Activated T-helper 17 cell treated with anti-CD3 and anti-CD28 coated beads, Interleukin-2, amount 50 U/mL, for 72 hours (primary cell): ENCODE results near the gene HINFP. TPM values are rescaled to one million over a fixed set of nuclear protein-coding genes. Genes with fewer than 3 reads are reported as not detected.
A peak's percentile ranks its signal among the peaks of the same experiment; 100 is the strongest.
"Not testable (repeated sequence)": the region's sequence is repeated elsewhere in the genome, so short reads cannot be mapped to it uniquely, and the experiment has no call there.

ENCODE experiments used
- ATAC-seq: fragments of 150-1000 bp; cut with Tn5 transposase; replicated peaks from 2 replicates; pipeline ENCODE4 v1.10.0; 2021; ENCODE audit warnings: mild to moderate bottlenecking, moderate library complexity
- H3K27ac Mint-ChIP-seq: one replicate; pipeline ENCODE4 v1.8.0; 2022; ENCODE audit warnings: mixed read lengths
- H3K27me3 Mint-ChIP-seq: one replicate; pipeline ENCODE4 v1.8.0; 2022; ENCODE audit warnings: mixed read lengths
- H3K36me3 Mint-ChIP-seq: one replicate; pipeline ENCODE4 v1.8.0; 2022; ENCODE audit warnings: low read depth, mild to moderate bottlenecking, mixed read lengths
- H3K4me1 Mint-ChIP-seq: one replicate; pipeline ENCODE4 v1.8.0; 2022; ENCODE audit warnings: mixed read lengths
- H3K4me3 Mint-ChIP-seq: one replicate; pipeline ENCODE4 v1.8.0; 2022; ENCODE audit warnings: mild to moderate bottlenecking, mixed read lengths
- H3K9me3 Mint-ChIP-seq: one replicate; pipeline ENCODE4 v1.8.0; 2022; ENCODE audit warnings: mixed read lengths
- total RNA-seq, 2 donors: library from RNA; stranded (reverse); gene quantifications; one replicate each; pipeline ENCODE4 v1.2.3, GENCODE V29; 2022

HINFP gene
- total RNA-seq, 2 donors from 2014 or later = 41.6 to 47.5 TPM

- no peak overlapping the region for H3K27ac Mint-ChIP-seq
- H3K4me3 Mint-ChIP-seq = no peak overlapping the region
- no peaks in the 10 kb centered on the region for H3K36me3 Mint-ChIP-seq
- H3K27me3 Mint-ChIP-seq = peaks cover 18% of the 10 kb centered on the region
- no peaks in the 10 kb centered on the region for H3K4me1 Mint-ChIP-seq
- H3K9me3 Mint-ChIP-seq = no peaks in the 10 kb centered on the region
- ATAC-seq = no peak
Measured at GRCh38 chr11:119152043-119152442, 30.7 kb downstream of the HINFP start.

GRCh38 chr11:119152604-119153003 is 31.2 kb downstream of the HINFP start:
- Mint-ChIP-seq H3K9me3 (no peaks in the 10 kb centered on the region), H3K27ac (no peak overlapping the region), H3K4me3 (no peak overlapping the region), H3K27me3 (peaks cover 13% of the 10 kb centered on the region), H3K36me3 (no peaks in the 10 kb centered on the region), H3K4me1 (no peaks in the 10 kb centered on the region)
- no peak for ATAC-seq

- Mint-ChIP-seq H3K4me3 (no peak overlapping the region), H3K36me3 (no peaks in the 10 kb centered on the region), H3K9me3 (no peaks in the 10 kb centered on the region), H3K27me3 (peaks cover 7% of the 10 kb centered on the region), H3K4me1 (no peaks in the 10 kb centered on the region), H3K27ac (no peak overlapping the region)
- no peak for ATAC-seq
Measured at GRCh38 chr11:119153049-119153818, 31.9 kb downstream of the HINFP start.

- Mint-ChIP-seq H3K36me3 (no peaks in the 10 kb centered on the region), H3K4me3 (no peak overlapping the region), H3K27ac (no peak overlapping the region), H3K4me1 (no peaks in the 10 kb centered on the region), H3K27me3 (peaks cover 6% of the 10 kb centered on the region), H3K9me3 (no peaks in the 10 kb centered on the region)
- no peak for ATAC-seq
Measured at GRCh38 chr11:119154178-119154577, 32.8 kb downstream of the HINFP start.

- Mint-ChIP-seq H3K27ac (no peak overlapping the region), H3K9me3 (no peaks in the 10 kb centered on the region), H3K27me3 (peaks cover 6% of the 10 kb centered on the region), H3K4me1 (no peaks in the 10 kb centered on the region), H3K4me3 (no peak overlapping the region), H3K36me3 (no peaks in the 10 kb centered on the region)
- ATAC-seq = no peak
Measured at GRCh38 chr11:119155733-119156492, 34.5 kb downstream of the HINFP start.

GRCh38 chr11:119156496-119156895 is 35.1 kb downstream of the HINFP start:
- H3K27ac Mint-ChIP-seq = no peak overlapping the region
- peaks cover 6% of the 10 kb centered on the region for H3K27me3 Mint-ChIP-seq
- H3K4me1 Mint-ChIP-seq = no peaks in the 10 kb centered on the region
- no peak overlapping the region for H3K4me3 Mint-ChIP-seq
- no peaks in the 10 kb centered on the region for H3K9me3 Mint-ChIP-seq
- no peak for ATAC-seq
- no peaks in the 10 kb centered on the region for H3K36me3 Mint-ChIP-seq

GRCh38 chr11:119157063-119157462 is 35.7 kb downstream of the HINFP start:
- Mint-ChIP-seq H3K4me1 (no peaks in the 10 kb centered on the region), H3K9me3 (no peaks in the 10 kb centered on the region)
- ATAC-seq = no peak

GRCh38 chr11:119158467-119158866 is 37.1 kb downstream of the HINFP start:
- H3K36me3 Mint-ChIP-seq = no peaks in the 10 kb centered on the region
- no peak for ATAC-seq
- H3K27me3 Mint-ChIP-seq = peaks cover 3% of the 10 kb centered on the region
- H3K9me3 Mint-ChIP-seq = no peaks in the 10 kb centered on the region
- no peaks in the 10 kb centered on the region for H3K4me1 Mint-ChIP-seq
- no peak overlapping the region for H3K4me3 Mint-ChIP-seq
- H3K27ac Mint-ChIP-seq = no peak overlapping the region

More at GRCh38 chr11:119157063-119157462, 35.7 kb downstream of the HINFP start:
- no peak overlapping the region for H3K27ac Mint-ChIP-seq
- no peaks in the 10 kb centered on the region for H3K36me3 Mint-ChIP-seq
- H3K4me3 Mint-ChIP-seq = no peak overlapping the region
- peaks cover 6% of the 10 kb centered on the region for H3K27me3 Mint-ChIP-seq

GRCh38 chr11:119160151-119160550 is 38.8 kb downstream of the HINFP start:
- H3K36me3 Mint-ChIP-seq = no peaks in the 10 kb centered on the region
- no peak overlapping the region for H3K27ac Mint-ChIP-seq
- no peak for ATAC-seq
- H3K4me1 Mint-ChIP-seq = no peaks in the 10 kb centered on the region
- H3K4me3 Mint-ChIP-seq = no peak overlapping the region
- no peaks in the 10 kb centered on the region for H3K9me3 Mint-ChIP-seq
- H3K27me3 Mint-ChIP-seq = peaks cover under 1% of the 10 kb centered on the region

- peak overlapping the region; percentile 53 for H3K27ac Mint-ChIP-seq
- no peaks in the 10 kb centered on the region for H3K27me3 Mint-ChIP-seq
- no peaks in the 10 kb centered on the region for H3K9me3 Mint-ChIP-seq
- no peaks in the 10 kb centered on the region for H3K36me3 Mint-ChIP-seq
- H3K4me1 Mint-ChIP-seq = no peaks in the 10 kb centered on the region
- ATAC-seq = no peak
- H3K4me3 Mint-ChIP-seq = no peak overlapping the region
Measured at GRCh38 chr11:119161871-119162270, 40.5 kb downstream of the HINFP start.

GRCh38 chr11:119166368-119167076 is 45.1 kb downstream of the HINFP start:
- Mint-ChIP-seq H3K27me3 (no peaks in the 10 kb centered on the region), H3K36me3 (no peaks in the 10 kb centered on the region), H3K27ac (no peak overlapping the region), H3K4me3 (no peak overlapping the region), H3K4me1 (no peaks in the 10 kb centered on the region), H3K9me3 (no peaks in the 10 kb centered on the region)
- no peak for ATAC-seq

- H3K9me3 Mint-ChIP-seq, H3K4me1 Mint-ChIP-seq, H3K4me3 Mint-ChIP-seq, H3K36me3 Mint-ChIP-seq, ATAC-seq, H3K27me3 Mint-ChIP-seq, H3K27ac Mint-ChIP-seq: not testable (repeated sequence)
Measured at GRCh38 chr11:119167077-119167458, 45.7 kb downstream of the HINFP start.

GRCh38 chr11:119167933-119168332 is 46.6 kb downstream of the HINFP start:
- H3K4me3 Mint-ChIP-seq = peak overlapping the region; percentile 87
- no peaks in the 10 kb centered on the region for H3K9me3 Mint-ChIP-seq
- ATAC-seq = no peak
- H3K4me1 Mint-ChIP-seq = no peaks in the 10 kb centered on the region
- H3K27ac Mint-ChIP-seq = peak overlapping the region; percentile 91
- H3K27me3 Mint-ChIP-seq = no peaks in the 10 kb centered on the region
- H3K36me3 Mint-ChIP-seq = no peaks in the 10 kb centered on the region

GRCh38 chr11:119168471-119169281 is 47.3 kb downstream of the HINFP start, which contains the start of gene NLRX1:
Gene NLRX1 (plus strand): TSS chr11:119168725. CDS start chr11:119171404, 2,679 bp downstream.
- no peaks in the 10 kb centered on the region for H3K9me3 Mint-ChIP-seq
- ATAC-seq = peak; percentile 95
- H3K27me3 Mint-ChIP-seq = no peaks in the 10 kb centered on the region
- H3K4me1 Mint-ChIP-seq = no peaks in the 10 kb centered on the region
- peak within 1 kb of the TSS; percentile 87 for H3K4me3 Mint-ChIP-seq
- H3K36me3 Mint-ChIP-seq = no peaks in the 10 kb centered on the region
- H3K27ac Mint-ChIP-seq = peak within 1 kb of the TSS; percentile 91
